GM18526 (cell line): ENCODE measurements around the gene C4orf17.

Experiments used
- POLR2A ChIP-seq: IDR thresholded peaks from 3 replicates; pipeline ENCODE4 v1.6.1; 2011; ENCODE audit not compliant: insufficient read length; ENCODE audit errors: extremely low read depth

C4orf17 gene

DNA sequence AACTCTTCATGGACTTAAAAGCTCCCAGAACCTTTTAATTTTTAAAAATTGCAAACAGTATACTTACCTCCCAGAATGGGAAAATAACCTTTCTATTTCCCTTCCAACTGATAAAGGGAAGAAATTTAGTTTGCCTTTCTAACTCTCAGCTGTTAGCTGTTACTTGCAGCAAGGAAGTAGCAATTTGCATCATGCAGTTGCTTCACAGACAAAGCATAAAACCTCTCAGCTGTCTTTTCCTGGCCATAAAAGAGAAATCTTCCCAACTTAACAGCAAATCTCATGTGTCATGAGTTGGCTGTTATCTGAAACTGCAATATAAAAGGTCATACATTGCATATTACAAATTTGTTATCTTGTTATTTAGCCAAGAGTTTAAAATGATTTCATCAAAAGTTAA lies 18.4 kb downstream of the C4orf17 start:
- no peak for TF ChIP-seq POLR2A

DNA sequence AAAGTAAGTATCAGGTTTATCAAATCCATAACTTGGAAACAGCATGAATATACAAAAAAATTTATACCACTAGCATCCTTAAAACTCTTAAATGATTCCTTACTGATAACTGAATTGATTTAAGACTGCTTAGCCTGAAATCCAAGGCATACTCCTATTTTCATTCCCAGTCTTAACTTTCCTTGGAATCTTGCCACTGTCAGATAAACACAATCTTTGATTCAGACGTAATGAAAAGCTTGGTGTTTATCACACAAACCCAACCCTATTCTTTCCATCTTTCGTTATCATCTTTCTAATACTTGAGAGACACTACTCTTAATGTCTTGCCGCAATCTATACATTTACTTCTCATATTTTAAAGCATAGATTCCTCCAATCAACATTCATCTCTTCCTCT lies 19.1 kb downstream of the C4orf17 start:
- no peak for TF ChIP-seq POLR2A

DNA sequence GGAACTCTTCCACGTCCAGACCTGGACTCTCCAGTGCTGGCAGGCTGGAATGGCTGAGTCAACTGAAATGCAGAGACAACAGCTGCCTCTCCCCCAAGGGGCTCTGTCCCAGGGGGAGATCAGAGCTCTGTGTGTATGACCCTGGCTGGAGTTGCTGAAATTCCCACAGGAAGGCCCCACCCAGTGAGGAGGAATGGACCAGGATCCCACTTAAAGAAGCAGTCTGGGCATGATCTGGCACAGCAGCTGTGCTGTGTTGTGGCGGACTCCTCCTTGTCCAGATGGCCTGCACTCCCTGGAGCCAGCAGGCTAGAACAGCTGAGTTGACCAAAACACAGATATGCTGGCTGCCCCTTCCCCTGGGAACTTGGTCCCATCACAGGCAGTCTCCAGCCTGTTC lies 25.4 kb downstream of the C4orf17 start:
- no peak for TF ChIP-seq POLR2A

DNA sequence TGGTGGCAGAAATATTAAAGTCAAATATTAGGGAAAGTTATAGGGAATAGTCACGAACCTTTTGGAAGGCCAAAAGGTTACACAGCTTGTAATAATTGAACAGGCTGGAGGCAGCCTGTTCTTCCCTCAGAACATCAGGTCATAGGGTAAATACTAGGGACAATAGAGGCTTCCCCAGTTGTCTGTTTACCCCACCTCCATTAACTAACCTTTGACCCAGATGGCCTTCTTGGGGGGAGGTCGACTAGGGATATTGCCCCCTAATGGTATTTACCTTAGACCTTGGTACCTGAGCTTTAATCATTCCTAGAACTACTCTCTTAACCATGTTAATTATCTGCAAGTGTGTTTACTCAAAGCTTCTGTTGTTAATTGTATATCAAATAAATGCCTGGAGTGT lies 26.0 kb downstream of the C4orf17 start:
- no peak for TF ChIP-seq POLR2A

DNA sequence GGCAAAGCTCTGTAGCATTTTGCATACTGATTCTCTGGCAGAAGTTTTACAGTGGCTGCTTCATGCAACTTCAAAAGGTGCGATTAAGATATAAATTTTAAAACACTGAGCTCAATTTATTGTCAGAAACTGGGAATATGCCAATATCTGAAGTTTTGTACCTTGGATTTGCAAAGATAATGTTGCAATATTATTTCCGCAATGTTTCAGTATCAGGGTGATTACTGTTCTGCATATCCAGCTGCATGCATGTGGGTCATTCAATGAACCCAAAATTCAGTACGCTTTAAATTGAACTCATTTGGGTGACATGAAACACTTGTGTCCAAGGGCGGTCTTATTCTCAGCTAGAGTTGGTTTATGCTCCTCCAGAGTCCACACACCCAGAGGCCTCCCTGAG lies 26.9 kb downstream of the C4orf17 start:
- TF ChIP-seq POLR2A, result no peak

DNA sequence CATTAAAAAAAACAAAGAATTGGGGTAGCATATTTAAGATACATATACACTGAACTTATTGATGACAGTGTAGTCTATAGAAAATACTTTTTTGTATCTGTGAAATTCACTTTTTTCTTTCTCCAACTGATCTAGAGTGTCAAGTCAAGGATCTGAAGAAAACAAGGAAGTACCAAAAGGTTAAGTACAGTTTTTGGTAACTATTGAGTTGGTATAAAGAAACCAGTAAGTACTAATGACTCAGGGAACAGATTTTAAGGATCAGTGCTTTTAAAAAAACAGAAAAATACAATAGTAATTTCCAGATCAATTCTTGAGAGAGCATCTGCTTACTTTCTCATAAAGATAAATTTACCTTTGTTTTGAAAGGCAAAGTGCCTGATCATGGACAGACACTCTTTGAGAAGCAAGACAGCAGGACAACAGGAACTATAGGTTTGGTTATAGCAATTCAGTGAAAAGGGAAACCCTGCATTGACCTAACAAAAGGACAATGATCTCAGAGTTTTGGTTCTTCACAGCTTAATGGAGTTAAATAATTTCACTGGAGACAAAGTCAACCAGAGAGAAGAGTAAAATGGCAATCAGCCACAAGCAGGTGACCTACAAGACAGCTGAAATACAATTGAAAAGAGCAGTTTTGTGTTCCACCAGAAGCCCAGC lies 29.6 kb downstream of the C4orf17 start:
- no peak for TF ChIP-seq POLR2A

DNA sequence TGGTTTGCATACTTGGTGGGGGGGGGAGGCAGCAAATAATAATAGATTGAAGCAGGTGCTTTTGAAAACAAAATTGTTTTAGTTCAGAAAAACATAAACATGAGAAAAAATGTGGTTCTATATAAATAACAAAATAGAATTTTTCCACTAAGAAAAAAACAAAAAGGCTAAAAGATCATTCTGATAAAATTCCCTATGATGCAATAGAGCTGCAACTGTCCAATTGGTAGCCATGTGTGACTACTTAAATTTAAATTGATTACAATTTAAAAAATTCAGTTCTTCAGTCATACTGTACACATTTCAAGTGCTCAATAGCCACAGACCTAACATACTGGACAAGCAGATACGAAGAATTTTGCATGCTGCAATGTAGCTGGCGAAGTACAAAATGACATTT lies 42.1 kb downstream of the C4orf17 start:
- TF ChIP-seq POLR2A, result no peak

DNA sequence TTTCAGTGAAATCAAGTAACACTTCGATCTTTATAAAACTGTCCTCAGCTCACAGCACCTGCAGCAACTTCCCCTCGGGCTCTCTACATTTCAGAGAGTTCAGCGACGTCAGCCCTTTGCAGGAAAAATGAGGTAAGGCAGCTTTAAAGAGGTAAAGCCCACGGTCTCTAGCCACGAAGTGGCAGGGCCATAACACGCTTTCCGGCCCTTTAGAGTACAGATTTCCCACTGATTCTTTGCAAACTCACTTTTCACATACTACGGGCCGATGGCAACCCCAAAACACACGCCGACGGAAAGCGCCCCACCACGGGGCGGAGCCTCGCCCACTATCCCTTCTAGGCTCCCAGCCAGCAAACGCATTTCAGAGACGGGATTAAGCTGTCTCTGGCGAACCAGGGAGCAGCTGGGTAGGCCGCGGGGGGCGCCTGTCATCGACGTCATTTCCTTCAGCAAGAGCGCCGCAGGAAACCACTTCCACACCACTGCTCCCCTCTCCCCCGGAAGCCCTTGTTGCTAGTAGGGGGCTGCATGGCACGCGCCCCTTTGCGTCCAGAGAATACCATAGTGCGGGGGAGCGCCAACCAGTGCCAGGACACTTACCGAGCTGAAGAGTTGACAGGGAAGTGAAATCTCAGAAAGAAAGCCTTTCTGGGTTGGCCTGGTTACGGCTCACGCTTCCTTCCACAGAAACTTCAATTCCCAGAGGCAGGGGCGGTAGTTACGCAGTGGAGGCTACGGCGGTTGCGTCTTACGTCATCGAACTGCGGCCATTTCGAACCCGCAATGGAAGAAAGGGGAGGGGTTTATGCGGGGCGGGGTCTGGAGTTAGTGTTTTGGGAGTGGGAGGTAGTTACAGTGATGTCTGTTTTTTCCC lies 52.7 kb downstream of the C4orf17 start, which contains the start of gene TRMT10A:
Gene TRMT10A (minus strand): TSS at position 730 of the 877 bp plus-strand sequence. CDS start 4,701 bp downstream, outside the sequence.
- TF ChIP-seq POLR2A, result peak; percentile 55

DNA sequence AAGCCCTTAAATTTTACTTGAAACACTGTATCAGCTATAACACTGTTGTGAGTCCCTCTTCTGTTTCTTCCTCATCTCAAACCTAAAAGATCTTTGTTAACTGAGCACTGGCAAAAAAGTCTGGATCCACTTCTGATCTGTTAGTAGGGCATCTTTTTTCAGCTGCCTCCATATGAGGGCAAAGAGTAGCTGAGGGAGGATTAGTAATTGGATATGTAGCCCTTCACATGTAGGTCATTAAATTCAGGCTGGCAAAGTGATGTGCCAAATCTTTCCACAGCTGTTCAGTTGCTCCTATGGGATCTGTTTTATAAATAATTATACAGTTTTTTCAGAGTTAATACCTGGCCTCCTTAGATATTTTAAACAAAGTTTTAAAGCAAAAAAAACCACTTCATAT lies 54.1 kb downstream of the C4orf17 start:
- TF ChIP-seq POLR2A, result no peak

DNA sequence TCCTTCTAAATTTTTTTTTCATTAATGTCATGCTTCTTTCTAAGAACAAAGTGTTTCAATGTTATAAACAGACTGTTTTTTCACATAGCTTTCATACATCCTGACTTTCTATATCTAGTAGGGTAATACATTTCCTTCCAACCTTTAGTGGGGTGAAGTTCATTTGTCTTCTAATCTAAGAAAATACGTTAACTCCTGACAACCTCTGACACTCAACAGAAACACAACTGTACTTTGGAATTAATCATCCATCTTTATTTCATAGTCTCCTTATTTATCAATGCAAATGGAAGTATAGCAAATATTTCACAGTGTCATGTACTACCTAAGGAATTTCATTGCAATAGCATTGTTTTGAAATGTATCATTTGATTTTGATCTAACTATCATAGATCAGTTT lies 61.1 kb downstream of the C4orf17 start:
- no peak for TF ChIP-seq POLR2A

DNA sequence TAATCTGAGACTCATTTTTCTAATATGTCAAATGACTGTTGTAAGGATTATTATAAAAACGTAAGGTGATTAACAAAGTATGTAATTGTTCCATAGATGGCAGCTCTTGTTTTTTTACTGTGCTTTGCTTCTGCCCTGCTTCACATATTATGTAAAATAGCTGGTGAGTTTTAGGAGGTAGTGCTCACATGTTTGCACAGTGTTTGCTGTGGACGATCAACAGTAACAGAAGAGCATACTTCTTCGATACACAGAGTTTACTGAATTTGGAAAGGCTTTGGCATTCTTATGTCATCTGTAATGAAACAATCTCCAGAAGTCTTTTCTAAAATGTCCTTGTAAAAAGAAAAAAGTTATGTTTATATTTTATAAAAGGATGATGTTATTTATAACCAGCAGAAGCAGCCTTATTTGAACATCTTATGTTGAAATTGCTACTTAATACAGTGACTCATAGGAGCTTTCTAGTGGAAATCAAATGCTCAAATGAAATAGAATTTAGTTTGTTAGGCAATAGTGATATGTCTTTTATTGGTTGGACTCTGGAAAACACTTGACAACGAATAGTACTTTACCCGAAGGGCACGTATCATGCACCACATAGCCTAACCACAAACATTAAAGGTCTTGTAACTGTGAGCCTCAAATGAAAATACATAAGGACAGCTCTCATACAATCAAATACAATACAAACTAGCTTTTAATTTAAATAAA lies 61.9 kb downstream of the C4orf17 start:
- no peak for TF ChIP-seq POLR2A

DNA sequence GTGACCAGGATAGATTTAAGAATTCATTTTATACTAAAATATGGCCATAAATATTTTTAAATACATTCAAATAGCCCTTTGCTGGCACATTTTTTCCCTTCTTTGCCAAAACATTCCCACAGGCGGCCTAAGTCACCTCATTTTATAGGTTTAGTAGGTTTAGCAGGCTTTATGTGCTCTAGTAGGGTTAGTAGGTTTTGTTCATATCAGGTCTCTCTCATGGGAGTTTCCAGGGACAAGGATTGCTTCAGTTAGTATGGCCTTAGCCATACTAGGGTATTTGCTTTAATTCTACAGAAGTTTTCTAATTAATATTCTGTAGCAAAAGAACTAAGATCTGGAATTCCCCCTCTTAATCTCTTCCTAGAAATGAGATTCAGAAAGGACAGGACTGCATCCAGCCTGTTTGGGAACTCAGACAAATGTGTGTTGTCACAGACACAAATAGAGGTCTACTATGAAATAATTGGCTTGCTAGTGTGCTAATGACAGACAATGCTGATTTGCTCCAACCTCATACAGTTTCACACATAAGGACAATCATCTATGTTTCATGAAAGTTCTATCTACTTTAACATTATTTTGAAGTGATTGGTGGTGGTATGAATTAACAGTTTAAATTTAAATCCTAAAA lies 63.0 kb downstream of the C4orf17 start:
- TF ChIP-seq POLR2A, result no peak

DNA sequence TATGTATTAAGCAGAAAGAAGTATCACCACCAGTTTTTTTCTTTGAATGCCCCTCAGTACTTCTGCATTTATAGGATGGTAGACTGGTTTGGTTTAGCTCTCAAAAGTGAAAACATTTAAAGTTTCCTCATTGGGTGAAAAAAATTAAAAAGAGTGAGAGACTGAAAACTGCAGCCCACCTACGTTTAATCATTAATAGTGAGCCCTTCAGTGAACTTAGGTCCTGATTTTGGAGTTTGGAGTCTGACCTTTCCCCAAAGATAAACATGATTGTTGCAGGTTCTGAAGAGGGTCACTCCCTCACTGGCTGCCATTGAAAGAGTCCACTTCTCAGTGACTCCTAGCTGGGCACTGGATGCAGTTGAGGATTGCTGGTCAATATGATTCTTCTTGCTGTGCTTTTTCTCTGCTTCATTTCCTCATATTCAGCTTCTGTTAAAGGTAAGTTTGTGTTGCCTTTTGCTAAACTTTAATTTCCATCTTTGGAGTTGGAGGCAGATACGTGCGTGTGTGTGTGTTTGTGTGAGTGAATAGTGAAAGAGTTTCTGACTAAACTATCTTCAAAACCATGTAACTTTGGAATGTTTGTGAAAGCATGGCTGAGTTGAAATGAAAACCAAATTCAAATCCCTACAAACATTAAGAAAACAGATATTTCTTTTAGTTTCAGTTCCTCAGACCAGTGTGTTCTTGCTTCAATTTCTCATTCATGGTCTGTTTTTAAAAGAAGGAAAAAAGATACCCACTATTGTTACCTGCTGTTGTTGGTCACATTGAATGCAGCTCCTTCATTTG lies 63.9 kb downstream of the C4orf17 start, which contains the start of gene MTTP:
Gene MTTP (plus strand): TSS at position 295 of the 795 bp plus-strand sequence. CDS start 86 bp downstream, at position 381.
- TF ChIP-seq POLR2A, result no peak

DNA sequence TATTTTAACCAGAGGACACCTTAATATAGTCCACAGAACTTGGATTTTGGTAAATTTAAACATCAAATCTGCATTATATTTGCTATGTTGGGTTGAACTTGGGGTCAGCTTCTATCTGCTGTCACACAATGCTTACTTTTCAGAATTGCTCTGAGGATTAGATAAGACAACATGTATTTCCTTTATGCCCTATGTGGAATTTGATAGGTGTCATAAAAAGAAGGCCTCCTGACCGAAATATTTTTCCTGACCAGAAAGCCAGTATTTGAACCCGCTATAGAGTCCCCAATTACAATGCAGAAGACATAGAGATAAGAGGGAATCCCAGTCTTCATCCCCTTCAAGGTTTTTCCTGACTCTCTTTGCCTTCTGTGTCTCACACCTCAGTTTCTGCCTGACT lies 67.9 kb downstream of the C4orf17 start:
- TF ChIP-seq POLR2A, result no peak
